Gastrocnemius medialis (tissue), 4 donors: ENCODE data around the gene ADAMTSL3.

ENCODE experiments used
- CTCF ChIP-seq, 5 experiments: fragments of 450-650 bp in 3 of 5; fragments of 200-600 bp in 2 of 5; sonication (generic) in 2 of 5; IDR thresholded peaks in 4 of 5; conservative IDR thresholded peaks in 1 of 5; 1 replicate in 4 of 5; 2 replicates in 1 of 5; pipeline ENCODE4 v1.5.1; 2016 to 2019; ENCODE audit warnings: antibody characterized with exemption in 5 of 5, mild to moderate bottlenecking in 3 of 5, moderate library complexity in 3 of 5
- POLR2A ChIP-seq, 2 donors: fragments of 450-650 bp; IDR thresholded peaks; one replicate each; pipeline ENCODE4 v1.6.1; 2017; ENCODE audit warnings: antibody characterized with exemption in 2 of 2, mild to moderate bottlenecking in 2 of 2, moderate library complexity in 2 of 2

- TF ChIP-seq CTCF (IDR thresholded peaks at IDR 0.05 in 4 of 5, conservative IDR thresholded peaks at IDR 0.05 in 1 of 5) (no peak), POLR2A (IDR thresholded peaks at IDR 0.05) (no peak)
Measured at GRCh38 chr15:83698294-83698693, 44.4 kb downstream of the ADAMTSL3 start.
